GM12878 (cell line): Measurements from ENCODE around the gene MUC5AC. TPM values are rescaled to one million over a fixed set of nuclear protein-coding genes. Genes with fewer than 3 reads are reported as not detected.

Experiments used
- ATAC-seq: fragments of 200-7000 bp; cut with Tn5 transposase; 3 replicates; pipeline ENCODE4 v1.9.1; 2020; ENCODE audit warnings: mild to moderate bottlenecking, moderate library complexity
- BruUV-seq: library from RNA; stranded (reverse); fragments of 400-500 nt; replicated peaks from 2 replicates; lab custom pipeline; 2021; lab: Mats Ljungman, UMichigan
- CTCF ChIA-PET: fragments of 300-600 bp; sonication (Branson Sonifier 250); formaldehyde crosslinking; extraction: SDS; loops from one replicate; lab custom pipeline; 2021; ENCODE audit warnings: inconsistent platforms; lab: Yijun Ruan, JAX
- POLR2A ChIA-PET: fragments of 350-600 bp; formaldehyde crosslinking; extraction: SDS; loops from one replicate; lab custom pipeline; 2021; ENCODE audit warnings: inconsistent platforms; lab: Charles Lee
- RAD21 ChIA-PET: fragments of 300-600 bp; sonication (Branson Sonifier 250); formaldehyde crosslinking; loops from one replicate; lab custom pipeline; 2023; ENCODE audit warnings: antibody characterized with exemption; ENCODE audit not compliant: unreplicated experiment; lab: Charles Lee
- SMC1A ChIA-PET: fragments of 300-600 bp; sonication (Branson Sonifier 250); formaldehyde crosslinking; loops from one replicate; lab custom pipeline; 2023; ENCODE audit not compliant: unreplicated experiment, uncharacterized antibody; lab: Charles Lee
- DNase-seq: peaks from one replicate; pipeline ENCODE4 v3.0.0-alpha.2; 2011; ENCODE audit warnings: low read depth, low spot score
- FAIRE-seq: peaks from 3 replicates; lab custom pipeline; 2011; peaks lifted over from hg19 to GRCh38; lab: Jason Lieb, UNC
- H2AFZ ChIP-seq: 2 replicates; pipeline ENCODE4 v1.6.0; 2011; ENCODE audit warnings: low read depth, low read length, control low read depth; ENCODE audit not compliant: control insufficient read depth
- H3K27ac ChIP-seq: 2 replicates; pipeline ENCODE4 v1.5.1; 2011; ENCODE audit warnings: control low read depth; ENCODE audit not compliant: control insufficient read depth, insufficient read depth
- H3K27me3 ChIP-seq, 2 experiments: replicated peaks in 1 of 2; 2 replicates each; pipeline versions ENCODE4 v1.6.0 to v1.6.1; 2011; ENCODE audit warnings: low read length in 1 of 2; ENCODE audit not compliant: control insufficient read depth in 2 of 2, insufficient read depth in 2 of 2
- H3K36me3 ChIP-seq, 2 experiments: 2 replicates each; pipeline ENCODE4 v1.5.1; 2011; ENCODE audit warnings: low read length in 1 of 2; ENCODE audit not compliant: control insufficient read depth in 2 of 2, insufficient read depth in 2 of 2
- H3K4me1 ChIP-seq: 2 replicates; pipeline ENCODE4 v1.6.1; 2011; ENCODE audit warnings: mild to moderate bottlenecking, low read length, moderate library complexity, mixed read lengths; ENCODE audit not compliant: control insufficient read depth, insufficient read depth
- H3K4me2 ChIP-seq: 2 replicates; pipeline ENCODE4 v1.6.0; 2011; ENCODE audit warnings: control low read depth; ENCODE audit not compliant: control insufficient read depth, insufficient read depth
- H3K4me3 ChIP-seq: fragments of 200-600 bp; sonication (generic); 2 replicates; pipeline ENCODE4 v1.5.1; 2016
- H3K79me2 ChIP-seq: 2 replicates; pipeline ENCODE4 v1.6.0; 2011; ENCODE audit warnings: low read length; ENCODE audit not compliant: control insufficient read depth, insufficient read depth
- H3K9ac ChIP-seq: 2 replicates; pipeline ENCODE4 v1.8.0; 2011; ENCODE audit warnings: low read length, control low read depth, mixed read lengths; ENCODE audit not compliant: control insufficient read depth, insufficient read depth
- H3K9me3 ChIP-seq: replicated peaks from 3 replicates; pipeline ENCODE4 v1.5.1; 2011; ENCODE audit warnings: mild to moderate bottlenecking, low read length; ENCODE audit not compliant: control insufficient read depth, insufficient read depth
- H4K20me1 ChIP-seq: 2 replicates; pipeline ENCODE4 v1.6.0; 2011; ENCODE audit not compliant: control insufficient read depth, insufficient read depth
- CBX3 ChIP-seq: fragments of 200-600 bp; sonication (generic); IDR thresholded peaks from 2 replicates; pipeline ENCODE4 v1.6.1; 2016; ENCODE audit warnings: low read depth, borderline replicate concordance
- CBX5 ChIP-seq: sonication (generic); IDR thresholded peaks from 2 replicates; pipeline ENCODE4 v1.6.1; 2016; ENCODE audit warnings: low read depth, moderate library complexity, mild to moderate bottlenecking, inconsistent platforms
- CHD2 ChIP-seq: IDR thresholded peaks from 2 replicates; pipeline ENCODE4 v1.6.1; 2011; ENCODE audit warnings: low read depth, low read length, improper control_type of control experiment, borderline replicate concordance
- CHD4 ChIP-seq: fragments of 200-600 bp; sonication (generic); IDR thresholded peaks from 2 replicates; pipeline ENCODE4 v1.6.1; 2016; ENCODE audit warnings: mild to moderate bottlenecking
- CREB1 ChIP-seq: IDR thresholded peaks from 2 replicates; pipeline ENCODE4 v1.6.1; 2012; ENCODE audit warnings: low read depth, mild to moderate bottlenecking, inconsistent platforms
- EP300 ChIP-seq, 2 experiments: fragments of 150-350 bp in 1 of 2; IDR thresholded peaks; 2 replicates each; pipeline ENCODE4 v1.6.1; 2011 to 2012; ENCODE audit warnings: low read depth in 2 of 2, low read length in 2 of 2, borderline replicate concordance in 1 of 2, improper control_type of control experiment in 1 of 2, inconsistent platforms in 1 of 2; ENCODE audit not compliant: control insufficient read depth in 1 of 2
- ETV6 ChIP-seq, 2 experiments: fragments of 450-650 bp in 1 of 2; IDR thresholded peaks in 1 of 2; conservative IDR thresholded peaks in 1 of 2; 2 replicates each; pipeline ENCODE4 v1.6.1; 2014; ENCODE audit warnings: antibody characterized with exemption in 1 of 2, borderline replicate concordance in 1 of 2, low read depth in 1 of 2, mild to moderate bottlenecking in 1 of 2, moderate library complexity in 1 of 2
- FOXM1 ChIP-seq: IDR thresholded peaks from 2 replicates; pipeline ENCODE4 v1.6.1; 2012; ENCODE audit warnings: low read depth, mild to moderate bottlenecking, inconsistent platforms, low read length, moderate library complexity
- IRF3 ChIP-seq: fragments of 450-650 bp; IDR thresholded peaks from 2 replicates; pipeline ENCODE4 v1.6.1; 2014; ENCODE audit warnings: mild to moderate bottlenecking
- KAT2A ChIP-seq: conservative IDR thresholded peaks from 2 replicates; pipeline ENCODE4 v1.6.1; 2011; ENCODE audit warnings: low read depth, low read length; ENCODE audit not compliant: control insufficient read depth
- MAX ChIP-seq: IDR thresholded peaks from 2 replicates; pipeline ENCODE4 v1.6.1; 2012; ENCODE audit warnings: low read depth, low read length, improper control_type of control experiment
- NFYA ChIP-seq: IDR thresholded peaks from 2 replicates; pipeline ENCODE4 v1.6.1; 2011; ENCODE audit warnings: low read depth, mild to moderate bottlenecking, low read length, improper control_type of control experiment, borderline replicate concordance
- RAD21 ChIP-seq: IDR thresholded peaks from 2 replicates; pipeline ENCODE4 v1.6.1; 2011; ENCODE audit warnings: mild to moderate bottlenecking, low read depth, low read length, moderate library complexity; ENCODE audit not compliant: insufficient read depth
- SIX5 ChIP-seq: IDR thresholded peaks from 2 replicates; pipeline ENCODE4 v1.6.1; 2011; ENCODE audit warnings: mild to moderate bottlenecking, low read depth, low read length, moderate library complexity; ENCODE audit not compliant: severe bottlenecking
- SPI1 ChIP-seq: IDR thresholded peaks from 2 replicates; pipeline ENCODE4 v1.6.1; 2011; ENCODE audit warnings: low read depth, mild to moderate bottlenecking, low read length, moderate library complexity, borderline replicate concordance; ENCODE audit not compliant: insufficient read depth
- STAT1 ChIP-seq: fragments of 450-650 bp; conservative IDR thresholded peaks from 2 replicates; pipeline ENCODE4 v1.6.1; 2014; ENCODE audit warnings: antibody characterized with exemption, mild to moderate bottlenecking
- STAT3 ChIP-seq: IDR thresholded peaks from 2 replicates; pipeline ENCODE4 v1.6.1; 2011; ENCODE audit warnings: low read depth, low read length, improper control_type of control experiment
- WGBS: methylation state at CpG from one replicate; pipeline ENCODE4 v1.1.6; 2016; ENCODE audit warnings: low lambda C conversion rate; ENCODE audit not compliant: insufficient replicate concordance, insufficient coverage; ENCODE audit errors: missing lambda C conversion rate; 5-methylcytosine and 5-hydroxymethylcytosine counted together
- in situ Hi-C: fragments of 300-500 bp; cut with MboI; formaldehyde crosslinking; loops from 9 replicates; pipeline ENCODE4 v1.14.3; 2018; ENCODE audit warnings: mixed read lengths
- intact Hi-C: fragments of 100-400 bp; cut with micrococcal nuclease; formaldehyde crosslinking; loops from one replicate; pipeline ENCODE4 v1.14.2; 2022; ENCODE audit not compliant: unreplicated experiment
- polyA plus RNA-seq, 11 experiments: library from polyadenylated mRNA; depleted of rRNA in 4 of 11; unstranded in 6 of 11; stranded (reverse) in 5 of 11; fragments of >200 nt; fragmentation: Nextera tagmentation in 4 of 11; fragmentation: Illumina TruSeq in 1 of 11; extraction: Ambion mirVana in 4 of 11; extraction: Trizol in 1 of 11; gene quantifications; 1 replicate in 1 of 11; 2 replicates in 10 of 11; pipeline versions ENCODE4 v1.2.1 to v1.2.3, GENCODE V29; 2011 to 2016; ENCODE audit warnings: inconsistent platforms in 2 of 11, missing spikeins in 2 of 11, low read depth in 1 of 11
- total RNA-seq, 4 experiments: library from RNA; depleted of rRNA in 3 of 4; stranded (reverse); fragments of >200 nt in 3 of 4; fragmentation: Illumina TruSeq in 1 of 4; extraction: Trizol in 1 of 4; gene quantifications; 2 replicates each; pipeline versions ENCODE4 v1.2.1 to v1.2.3, GENCODE V29; 2013 to 2021

The MUC5AC gene
- total and polyA plus RNA-seq, 10 of the 15 experiments (the other 5 are each of a cell fraction or from before 2014, with no cell fraction given) = under 0.01 to 0.01 TPM; not detected in 8

DNA sequence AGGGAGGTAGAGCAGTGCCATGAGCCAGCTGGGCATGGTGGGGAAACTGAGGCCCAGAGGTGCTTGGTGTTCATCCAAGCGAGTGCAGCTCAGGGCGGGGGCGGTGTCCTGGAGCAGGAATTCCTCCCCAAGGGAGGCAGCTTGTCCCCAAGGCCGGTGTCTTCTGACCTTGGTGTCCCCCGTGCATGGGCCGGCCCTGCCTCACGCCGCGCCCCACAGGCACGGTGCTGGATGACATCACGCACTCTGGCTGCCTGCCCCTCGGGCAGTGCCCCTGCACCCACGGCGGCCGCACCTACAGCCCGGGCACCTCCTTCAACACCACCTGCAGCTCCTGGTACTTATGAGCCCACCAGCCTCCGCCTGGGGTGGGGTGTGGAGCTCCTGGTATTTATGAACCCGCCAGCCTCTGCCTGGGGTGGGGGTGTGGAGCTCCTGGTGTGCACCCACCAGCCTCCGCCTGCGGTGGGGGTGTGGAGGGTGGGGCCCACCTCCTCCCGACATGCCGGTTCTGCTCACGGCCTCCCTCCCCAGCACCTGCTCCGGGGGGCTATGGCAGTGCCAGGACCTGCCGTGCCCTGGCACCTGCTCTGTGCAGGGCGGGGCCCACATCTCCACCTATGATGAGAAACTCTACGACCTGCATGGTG, 71.8 kb downstream of the MUC5AC start:
- H3K27ac ChIP-seq = no peak overlapping the region
- SMC1A ChIA-PET = no interaction called here
- no peaks in the 10 kb centered on the region for H3K4me1 ChIP-seq
- FAIRE-seq (no peak), DNase-seq (no peak), ATAC-seq (no peak)
- in situ Hi-C loops (no loop called here), intact Hi-C loops (no loop called here)
- H3K79me2 ChIP-seq = no peaks in the 10 kb centered on the region
- RAD21 ChIA-PET = no interaction called here
- H3K9me3 ChIP-seq = no peaks in the 10 kb centered on the region
- H3K9ac ChIP-seq = no peak overlapping the region
- BruUV-seq = no TSS peak
- CTCF ChIA-PET = no interaction called here
- no peak overlapping the region for H3K4me2 ChIP-seq
- no peaks in the 10 kb centered on the region for H3K27me3 ChIP-seq
- WGBS = 40% methylated on average over 15 of the region's 27 CpGs
- H4K20me1 ChIP-seq = no peaks in the 10 kb centered on the region
- no peak overlapping the region for H2AFZ ChIP-seq
- H3K36me3 ChIP-seq = no peaks in the 10 kb centered on the region
- H3K4me3 ChIP-seq = no peak overlapping the region
- TF ChIP-seq STAT1 = no peak
- no peak for TF ChIP-seq MAX
- TF ChIP-seq RAD21 = no peak
- TF ChIP-seq KAT2A = no peak
- no peak for TF ChIP-seq SPI1
- POLR2A ChIA-PET = no interaction called here

- intact Hi-C loops (no loop called here), in situ Hi-C loops (no loop called here)
- CTCF ChIA-PET = no interaction called here
- SMC1A ChIA-PET = no interaction called here
- no peak for ATAC-seq
- Histone ChIP-seq H3K27ac (no peak overlapping the region), H3K9me3 (no peaks in the 10 kb centered on the region), H3K36me3 (no peaks in the 10 kb centered on the region), H3K79me2 (no peaks in the 10 kb centered on the region), H2AFZ (no peak overlapping the region), H3K9ac (no peak overlapping the region), H3K4me1 (no peaks in the 10 kb centered on the region), H3K4me2 (no peak overlapping the region), H3K27me3 (no peaks in the 10 kb centered on the region), H3K4me3 (no peak overlapping the region), H4K20me1 (no peaks in the 10 kb centered on the region)
- RAD21 ChIA-PET = no interaction called here
- no peak for DNase-seq
- POLR2A ChIA-PET = no interaction called here
- no peak for FAIRE-seq
- no TSS peak for BruUV-seq
- WGBS = 20% methylated on average over 5 of the region's 5 CpGs
- TF ChIP-seq CBX3 (no peak), NFYA (no peak), STAT3 (no peak), EP300 (IDR thresholded peaks at IDR 0.05; ENCODE audit: borderline replicate concordance in 1 of 2, control insufficient read depth in 1 of 2, low read depth in 2 of 2, low read length in 2 of 2) (no peak), IRF3 (no peak), CHD4 (no peak), SIX5 (no peak), RAD21 (no peak), ETV6 (conservative IDR thresholded peaks at IDR 0.05 in 1 of 2, IDR thresholded peaks at IDR 0.05 in 1 of 2; ENCODE audit: borderline replicate concordance in 1 of 2, low read depth in 1 of 2) (no peak), CREB1 (no peak), CBX5 (no peak), FOXM1 (no peak), CHD2 (no peak)
These were observed 72.3 kb downstream of the MUC5AC start for GRCh38 chr11:1230121-1230455.
